Esophagus squamous epithelium (tissue), 4 donors: ENCODE measurements around the gene MED15.

Experiments used
- POLR2A ChIP-seq, 4 donors: fragments of 450-650 bp; IDR thresholded peaks; one replicate each; pipeline ENCODE4 v1.6.1; 2017; ENCODE audit warnings: antibody characterized with exemption in 4 of 4, mild to moderate bottlenecking in 4 of 4, moderate library complexity in 3 of 4
- TF ChIP-seq, protein P1 (sequence below), 6 experiments: fragments of 450-650 bp in 4 of 6; fragments of 200-600 bp in 2 of 6; sonication (generic) in 2 of 6; IDR thresholded peaks; one replicate each; pipeline ENCODE4 v1.5.1; 2016 to 2019; ENCODE audit warnings: antibody characterized with exemption in 6 of 6, mild to moderate bottlenecking in 4 of 6, moderate library complexity in 4 of 6

DNA sequence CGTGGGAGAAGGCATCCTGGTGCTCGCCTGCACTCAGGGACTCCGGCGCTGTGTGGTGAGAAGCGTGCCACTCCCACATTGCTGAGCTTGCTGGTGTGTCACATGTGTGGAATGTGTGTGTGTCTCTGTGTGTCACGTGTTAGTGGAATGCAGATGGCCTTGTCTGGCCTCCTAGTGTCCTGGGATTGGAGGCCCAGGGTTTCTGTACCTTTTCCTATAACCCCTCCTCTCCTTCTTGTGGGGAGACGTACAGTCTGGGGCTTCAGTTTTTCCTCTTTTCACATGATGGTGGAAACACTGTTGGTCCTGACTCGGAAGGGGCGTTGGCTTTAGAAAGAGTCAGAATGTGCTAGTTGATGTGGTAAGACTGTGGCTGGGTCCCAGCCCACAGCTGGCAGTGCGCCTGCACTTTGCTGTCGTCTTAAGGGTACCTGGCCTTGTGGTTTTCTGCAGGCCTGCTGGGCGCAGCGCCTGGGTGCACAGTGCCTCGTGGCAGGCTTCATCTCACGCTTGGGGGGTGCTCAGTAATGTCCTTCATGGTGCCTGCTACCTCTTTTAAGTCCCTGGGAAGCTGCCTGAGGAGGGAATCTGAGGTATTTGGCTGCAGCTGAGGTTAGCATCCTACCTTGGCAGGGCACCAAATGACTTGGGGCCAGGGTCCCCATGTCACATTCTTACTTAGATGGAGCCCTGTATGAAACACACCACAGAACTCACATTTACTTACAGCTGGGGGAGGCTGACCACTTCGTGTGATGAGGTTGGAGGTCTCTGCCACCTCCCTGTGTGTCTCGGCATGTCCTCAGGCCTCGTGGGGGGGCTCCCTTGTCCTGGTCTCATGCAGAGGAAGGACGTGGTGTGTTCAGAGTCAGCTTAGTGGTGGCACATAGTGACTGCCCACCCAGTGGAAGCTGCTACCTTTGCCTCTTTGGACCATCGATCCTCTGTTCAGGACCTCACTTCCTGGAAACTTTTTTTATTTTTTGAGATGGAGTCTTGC lies 61.9 kb downstream of the MED15 start:
- TF ChIP-seq, protein P1, sequence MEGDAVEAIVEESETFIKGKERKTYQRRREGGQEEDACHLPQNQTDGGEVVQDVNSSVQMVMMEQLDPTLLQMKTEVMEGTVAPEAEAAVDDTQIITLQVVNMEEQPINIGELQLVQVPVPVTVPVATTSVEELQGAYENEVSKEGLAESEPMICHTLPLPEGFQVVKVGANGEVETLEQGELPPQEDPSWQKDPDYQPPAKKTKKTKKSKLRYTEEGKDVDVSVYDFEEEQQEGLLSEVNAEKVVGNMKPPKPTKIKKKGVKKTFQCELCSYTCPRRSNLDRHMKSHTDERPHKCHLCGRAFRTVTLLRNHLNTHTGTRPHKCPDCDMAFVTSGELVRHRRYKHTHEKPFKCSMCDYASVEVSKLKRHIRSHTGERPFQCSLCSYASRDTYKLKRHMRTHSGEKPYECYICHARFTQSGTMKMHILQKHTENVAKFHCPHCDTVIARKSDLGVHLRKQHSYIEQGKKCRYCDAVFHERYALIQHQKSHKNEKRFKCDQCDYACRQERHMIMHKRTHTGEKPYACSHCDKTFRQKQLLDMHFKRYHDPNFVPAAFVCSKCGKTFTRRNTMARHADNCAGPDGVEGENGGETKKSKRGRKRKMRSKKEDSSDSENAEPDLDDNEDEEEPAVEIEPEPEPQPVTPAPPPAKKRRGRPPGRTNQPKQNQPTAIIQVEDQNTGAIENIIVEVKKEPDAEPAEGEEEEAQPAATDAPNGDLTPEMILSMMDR (IDR thresholded peaks at IDR 0.05), result no peak
- TF ChIP-seq POLR2A (IDR thresholded peaks at IDR 0.05), result no peak
